OCI-LY1 (cell line): Measurements from ENCODE around the gene MAP4K4.
A peak's percentile ranks its signal among the peaks of the same experiment; 100 is the strongest.

ENCODE experiments used
- H2AFZ ChIP-seq: fragments of 200-600 bp; sonication (generic), shearing (Covaris generic); 2 replicates; pipeline ENCODE4 v1.6.0; 2014; ENCODE audit warnings: antibody characterized with exemption, mild to moderate bottlenecking, low read length
- H3F3A ChIP-seq: fragments of 200-600 bp; sonication (generic), shearing (Covaris generic); 2 replicates; pipeline ENCODE4 v1.6.0; 2014; ENCODE audit warnings: mild to moderate bottlenecking, antibody characterized with exemption, low read length, moderate library complexity; ENCODE audit not compliant: insufficient read depth
- H3K27ac ChIP-seq: fragments of 200-600 bp; sonication (generic); 2 replicates; pipeline ENCODE4 v1.5.1; 2014; ENCODE audit warnings: low read length, mixed run types, mild to moderate bottlenecking, low read depth; ENCODE audit not compliant: poor library complexity, severe bottlenecking
- H3K27me3 ChIP-seq: fragments of 200-600 bp; sonication (generic); 2 replicates; pipeline ENCODE4 v1.6.0; 2014; ENCODE audit warnings: antibody characterized with exemption, mild to moderate bottlenecking, low read length, moderate library complexity; ENCODE audit not compliant: insufficient read depth
- H3K36me3 ChIP-seq: fragments of 200-600 bp; sonication (generic); 2 replicates; pipeline ENCODE4 v1.6.1; 2014; ENCODE audit warnings: mild to moderate bottlenecking, antibody characterized with exemption, low read length, moderate library complexity, mixed read lengths; ENCODE audit not compliant: insufficient read depth
- H3K4me1 ChIP-seq: fragments of 200-600 bp; sonication (generic); 2 replicates; pipeline ENCODE4 v1.5.1; 2014; ENCODE audit warnings: mild to moderate bottlenecking, low read length, moderate library complexity; ENCODE audit not compliant: insufficient read depth, severe bottlenecking
- H3K4me2 ChIP-seq: fragments of 200-600 bp; sonication (generic), shearing (Covaris generic); 2 replicates; pipeline ENCODE4 v1.6.1; 2014; ENCODE audit warnings: low read length
- H3K4me3 ChIP-seq: fragments of 200-600 bp; sonication (generic); 2 replicates; pipeline ENCODE4 v1.5.1; 2014; ENCODE audit warnings: low read length, low read depth, mild to moderate bottlenecking, mixed read lengths; ENCODE audit not compliant: poor library complexity, severe bottlenecking
- H3K79me2 ChIP-seq: fragments of 200-600 bp; shearing (Covaris generic); 2 replicates; pipeline ENCODE4 v1.6.1; 2016; ENCODE audit warnings: mixed run types, low read length, mixed read lengths; ENCODE audit not compliant: insufficient read depth
- H3K9ac ChIP-seq: fragments of 200-600 bp; sonication (generic), shearing (Covaris generic); 2 replicates; pipeline ENCODE4 v1.6.1; 2014; ENCODE audit warnings: mild to moderate bottlenecking, low read length, mixed read lengths
- H3K9me2 ChIP-seq: fragments of 200-600 bp; sonication (generic), shearing (Covaris generic); 2 replicates; pipeline ENCODE4 v1.6.1; 2014; ENCODE audit warnings: low read depth, mild to moderate bottlenecking, low read length, mixed read lengths
- H3K9me3 ChIP-seq: fragments of 200-600 bp; shearing (Covaris generic); 2 replicates; pipeline ENCODE4 v1.6.1; 2014; ENCODE audit warnings: low read length, mixed read lengths
- H4K20me1 ChIP-seq: fragments of 200-600 bp; sonication (generic), shearing (Covaris generic); 2 replicates; pipeline ENCODE4 v1.6.0; 2016; ENCODE audit warnings: mild to moderate bottlenecking, low read length; ENCODE audit not compliant: insufficient read depth
- CTCF ChIP-seq: fragments of 200-600 bp; sonication (generic), shearing (Covaris generic); IDR thresholded peaks from 2 replicates; pipeline ENCODE4 v1.5.1; 2017; ENCODE audit warnings: mild to moderate bottlenecking, antibody characterized with exemption, low read length, moderate library complexity, mixed read lengths
- EZH2 ChIP-seq: fragments of 200-600 bp; sonication (generic), shearing (Covaris generic); IDR thresholded peaks from 2 replicates; pipeline ENCODE4 v1.8.0; 2017; ENCODE audit warnings: borderline replicate concordance, mixed run types, mild to moderate bottlenecking, antibody characterized with exemption, low read length, moderate library complexity, mixed read lengths

The MAP4K4 gene

GRCh38 chr2:101710471-101711318 lies 13.2 kb downstream of the MAP4K4 start:
- Histone ChIP-seq H3K27ac (peak overlapping the region; percentile 96), H3K9ac (peak overlapping the region; percentile 42; the same call in 1 of the 2 replicates), H3K36me3 (no peaks in the 10 kb centered on the region), H3K27me3 (no peaks in the 10 kb centered on the region), H3K4me1 (peaks cover 94% of the 10 kb centered on the region), H4K20me1 (no peaks in the 10 kb centered on the region), H3K9me3 (no peaks in the 10 kb centered on the region), H3K9me2 (no peaks in the 10 kb centered on the region), H3F3A (no peaks in the 10 kb centered on the region), H2AFZ (no peak overlapping the region), H3K79me2 (peaks cover 81% of the 10 kb centered on the region), H3K4me2 (peak overlapping the region; percentile 45), H3K4me3 (peak overlapping the region; percentile 27)
- TF ChIP-seq EZH2 (no peak), CTCF (no peak)

- Histone ChIP-seq H4K20me1 (no peaks in the 10 kb centered on the region), H3F3A (no peaks in the 10 kb centered on the region), H3K4me2 (peak overlapping the region; percentile 47), H3K9me3 (no peaks in the 10 kb centered on the region), H3K27me3 (no peaks in the 10 kb centered on the region), H3K4me3 (no peak overlapping the region), H3K36me3 (no peaks in the 10 kb centered on the region), H3K27ac (peak overlapping the region; percentile 93), H3K9ac (no peak overlapping the region), H3K4me1 (peaks cover 92% of the 10 kb centered on the region), H3K9me2 (no peaks in the 10 kb centered on the region), H3K79me2 (peaks cover 59% of the 10 kb centered on the region), H2AFZ (no peak overlapping the region)
- TF ChIP-seq CTCF (no peak), EZH2 (no peak)
These were observed 16.6 kb downstream of the MAP4K4 start for GRCh38 chr2:101714118-101714517.

- peak overlapping the region; percentile 35 for H3K4me3 ChIP-seq
- no peaks in the 10 kb centered on the region for H3K36me3 ChIP-seq
- no peaks in the 10 kb centered on the region for H3F3A ChIP-seq
- peak overlapping the region; percentile 93 for H3K27ac ChIP-seq
- no peaks in the 10 kb centered on the region for H4K20me1 ChIP-seq
- peak overlapping the region; percentile 38; the same call in 1 of the 2 replicates for H3K9ac ChIP-seq
- H3K27me3 ChIP-seq: no peaks in the 10 kb centered on the region
- peaks cover 96% of the 10 kb centered on the region for H3K4me1 ChIP-seq
- no peak overlapping the region for H2AFZ ChIP-seq
- H3K9me3 ChIP-seq: no peaks in the 10 kb centered on the region
- H3K9me2 ChIP-seq: no peaks in the 10 kb centered on the region
- peak overlapping the region; percentile 44 for H3K4me2 ChIP-seq
- peaks cover 54% of the 10 kb centered on the region for H3K79me2 ChIP-seq
- TF ChIP-seq EZH2 (no peak), CTCF (no peak)
These were observed 19.8 kb downstream of the MAP4K4 start for GRCh38 chr2:101717071-101717845.
